ENCODE data around the gene FRMD5.

FRMD5 gene

DNA sequence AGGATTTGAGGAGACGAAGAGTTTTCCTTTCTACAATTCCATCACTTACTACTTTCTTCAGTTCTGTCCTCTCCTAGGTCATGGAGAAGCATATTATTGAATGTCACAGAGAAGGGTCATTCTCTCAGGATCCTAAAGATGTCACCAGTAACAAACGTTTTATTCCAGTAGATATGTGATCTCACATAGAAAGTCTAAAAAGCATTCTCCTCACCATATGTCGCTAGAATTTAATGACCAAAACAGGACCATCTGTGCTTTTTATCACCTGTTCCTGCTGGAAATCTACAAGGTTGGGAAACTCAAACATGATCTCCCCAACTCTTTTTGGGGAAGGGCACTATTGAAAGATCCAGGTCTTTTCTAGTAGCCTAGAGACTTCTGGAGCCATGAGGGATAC, 24.0 kb upstream of the FRMD5 start:
- TF ChIP-seq, protein P1, sequence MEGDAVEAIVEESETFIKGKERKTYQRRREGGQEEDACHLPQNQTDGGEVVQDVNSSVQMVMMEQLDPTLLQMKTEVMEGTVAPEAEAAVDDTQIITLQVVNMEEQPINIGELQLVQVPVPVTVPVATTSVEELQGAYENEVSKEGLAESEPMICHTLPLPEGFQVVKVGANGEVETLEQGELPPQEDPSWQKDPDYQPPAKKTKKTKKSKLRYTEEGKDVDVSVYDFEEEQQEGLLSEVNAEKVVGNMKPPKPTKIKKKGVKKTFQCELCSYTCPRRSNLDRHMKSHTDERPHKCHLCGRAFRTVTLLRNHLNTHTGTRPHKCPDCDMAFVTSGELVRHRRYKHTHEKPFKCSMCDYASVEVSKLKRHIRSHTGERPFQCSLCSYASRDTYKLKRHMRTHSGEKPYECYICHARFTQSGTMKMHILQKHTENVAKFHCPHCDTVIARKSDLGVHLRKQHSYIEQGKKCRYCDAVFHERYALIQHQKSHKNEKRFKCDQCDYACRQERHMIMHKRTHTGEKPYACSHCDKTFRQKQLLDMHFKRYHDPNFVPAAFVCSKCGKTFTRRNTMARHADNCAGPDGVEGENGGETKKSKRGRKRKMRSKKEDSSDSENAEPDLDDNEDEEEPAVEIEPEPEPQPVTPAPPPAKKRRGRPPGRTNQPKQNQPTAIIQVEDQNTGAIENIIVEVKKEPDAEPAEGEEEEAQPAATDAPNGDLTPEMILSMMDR (IDR thresholded peaks at IDR 0.05; ENCODE audit: low read depth, low read length, missing control alignments), result no peak
- no peak overlapping the region for H3K4me3 ChIP-seq (ENCODE audit: low read depth, low read length)
- DNase-seq (ENCODE audit: low read depth), result no peak

GRCh38 chr15:44216958-44217357, 21.9 kb upstream of the FRMD5 start:
- TF ChIP-seq, protein P1 (IDR thresholded peaks at IDR 0.05; ENCODE audit: low read depth, low read length, missing control alignments), result no peak
- no peak for DNase-seq (ENCODE audit: low read depth)

GRCh38 chr15:44215594-44215993, 20.5 kb upstream of the FRMD5 start:
- DNase-seq (ENCODE audit: low read depth), result no peak
- TF ChIP-seq, protein P1 (IDR thresholded peaks at IDR 0.05; ENCODE audit: low read depth, low read length, missing control alignments), result no peak
- no peak overlapping the region for H3K4me3 ChIP-seq (ENCODE audit: low read depth, low read length)

More at GRCh38 chr15:44216958-44217357, 21.9 kb upstream of the FRMD5 start:
- H3K4me3 ChIP-seq (ENCODE audit: low read depth, low read length), result no peak overlapping the region

GRCh38 chr15:44208956-44209355, 13.9 kb upstream of the FRMD5 start:
- no peak for DNase-seq (ENCODE audit: low read depth)
- no peak overlapping the region for H3K4me3 ChIP-seq (ENCODE audit: low read depth, low read length)
- TF ChIP-seq, protein P1 (IDR thresholded peaks at IDR 0.05; ENCODE audit: low read depth, low read length, missing control alignments), result no peak

DNA sequence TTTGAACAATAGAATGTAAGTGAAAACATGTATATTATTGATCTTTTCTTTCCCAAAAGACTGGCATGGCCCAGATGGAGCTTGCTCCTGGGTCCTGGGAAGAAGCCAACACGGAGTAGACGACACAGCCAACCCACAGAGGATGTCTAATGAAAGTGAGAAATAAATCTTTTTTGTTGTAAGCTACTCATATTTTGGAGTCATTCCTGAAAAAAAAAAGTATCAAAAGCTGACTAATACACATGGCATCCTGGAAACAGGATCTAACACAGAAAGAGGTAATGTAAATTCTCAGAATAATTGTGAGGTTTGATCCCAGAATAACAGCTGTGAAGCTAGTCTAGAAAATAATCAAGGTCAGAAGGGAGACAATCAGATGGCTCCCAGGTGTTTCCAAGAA, 12.6 kb upstream of the FRMD5 start:
- DNase-seq (ENCODE audit: low read depth), result no peak
- no peak overlapping the region for H3K4me3 ChIP-seq (ENCODE audit: low read depth, low read length)
- TF ChIP-seq, protein P1 (IDR thresholded peaks at IDR 0.05; ENCODE audit: low read depth, low read length, missing control alignments), result no peak

DNA sequence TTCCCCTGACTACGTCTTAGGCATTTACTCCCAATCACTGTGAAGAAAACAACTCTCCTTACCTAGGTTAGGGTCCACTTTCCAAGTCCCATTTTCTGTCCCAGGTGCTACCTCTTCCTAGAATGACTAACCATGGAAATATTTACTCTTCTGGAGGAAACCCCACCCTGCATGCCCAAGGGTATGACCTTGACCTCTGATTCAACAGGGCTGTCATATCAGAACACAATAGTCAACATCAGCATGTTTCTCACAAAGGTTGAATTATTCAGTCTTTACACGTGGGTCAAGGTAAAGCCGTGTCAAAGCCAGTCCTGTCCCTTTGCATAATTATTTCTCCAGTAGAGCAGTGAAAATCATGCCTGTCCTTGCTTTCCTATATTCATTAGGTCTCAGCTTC, 4.3 kb upstream of the FRMD5 start:
- no peak for DNase-seq (ENCODE audit: low read depth)
- TF ChIP-seq, protein P1 (IDR thresholded peaks at IDR 0.05; ENCODE audit: low read depth, low read length, missing control alignments), result no peak
- H3K4me3 ChIP-seq (ENCODE audit: low read depth, low read length), result no peak overlapping the region

DNA sequence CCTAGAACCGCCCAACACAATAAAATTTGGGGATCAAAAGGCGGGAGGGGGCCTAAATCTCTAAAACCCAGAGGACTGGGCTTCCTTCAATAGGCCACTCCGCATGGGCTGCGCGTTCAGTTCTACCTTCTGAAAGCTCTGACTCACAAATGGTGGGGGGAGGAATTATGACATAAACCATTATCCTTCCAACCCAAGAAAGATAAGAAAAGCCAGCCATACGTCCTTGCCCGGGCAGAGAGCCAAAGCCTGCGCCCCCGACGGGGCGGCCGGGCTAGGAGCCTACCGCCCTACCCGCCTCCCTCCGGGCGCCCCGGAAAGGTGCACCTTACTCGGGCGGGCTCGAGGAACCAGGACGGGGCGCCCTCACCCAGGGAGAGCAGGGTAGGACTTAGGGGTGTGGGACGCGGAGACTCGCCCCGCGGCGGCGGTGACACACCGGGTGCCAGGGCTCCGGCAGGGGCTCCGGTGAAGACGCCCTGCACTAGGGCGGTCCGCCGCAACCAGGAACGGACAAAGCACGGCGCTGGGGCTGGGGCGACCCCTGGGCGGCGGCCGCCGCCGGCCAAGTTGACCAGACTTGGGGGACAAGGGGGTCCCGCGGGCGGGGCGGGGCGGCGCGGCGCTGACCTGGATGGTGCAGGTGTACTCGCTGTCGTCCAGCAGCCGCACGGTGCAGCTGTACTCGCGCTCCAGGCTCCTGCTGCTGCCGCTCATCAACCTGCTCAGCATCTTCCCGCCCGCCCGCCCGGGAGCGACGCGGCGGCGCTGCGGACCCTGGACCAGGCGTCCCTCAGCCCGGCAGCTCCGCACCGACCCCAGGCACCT, 534 bp downstream of the FRMD5 start:
- no peak for DNase-seq (ENCODE audit: low read depth)
- H3K4me3 ChIP-seq (ENCODE audit: low read depth, low read length), result peak overlapping the region; percentile 67
- TF ChIP-seq, protein P1 (IDR thresholded peaks at IDR 0.05; ENCODE audit: low read depth, low read length, missing control alignments), result no peak

Measured in GM12864 (cell line).